Fibroblast of gingiva (primary cell): ENCODE results near the gene SMG7.

Source experiments
- DNase-seq: peaks from one replicate; pipeline ENCODE4 v3.0.0-alpha.2; 2011; ENCODE audit warnings: low read depth

SMG7 gene

GRCh38 chr1:183567584-183567983 lies 95.3 kb downstream of the SMG7 start:
- no peak for DNase-seq

GRCh38 chr1:183568176-183569021 lies 96.1 kb downstream of the SMG7 start:
- no peak for DNase-seq

DNA sequence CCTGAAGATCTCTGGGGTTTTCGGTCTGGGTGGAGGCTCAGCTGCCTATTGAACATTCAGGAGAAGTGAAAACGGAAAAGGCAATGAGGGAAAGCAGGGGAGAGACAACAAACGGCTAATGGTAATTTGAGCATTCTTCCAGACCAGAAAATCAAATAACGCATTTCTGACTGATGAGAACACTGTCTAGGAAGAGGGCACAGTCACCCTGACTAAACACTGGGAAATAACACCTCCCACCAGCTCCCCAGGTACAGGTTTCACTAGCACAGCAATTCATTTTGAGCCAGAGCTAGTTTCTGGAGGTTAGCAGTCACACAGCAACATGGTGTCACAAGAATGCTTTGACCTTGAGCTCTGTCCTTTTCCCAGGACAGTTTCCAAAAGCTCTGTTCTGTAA lies 96.8 kb downstream of the SMG7 start:
- no peak for DNase-seq

DNA sequence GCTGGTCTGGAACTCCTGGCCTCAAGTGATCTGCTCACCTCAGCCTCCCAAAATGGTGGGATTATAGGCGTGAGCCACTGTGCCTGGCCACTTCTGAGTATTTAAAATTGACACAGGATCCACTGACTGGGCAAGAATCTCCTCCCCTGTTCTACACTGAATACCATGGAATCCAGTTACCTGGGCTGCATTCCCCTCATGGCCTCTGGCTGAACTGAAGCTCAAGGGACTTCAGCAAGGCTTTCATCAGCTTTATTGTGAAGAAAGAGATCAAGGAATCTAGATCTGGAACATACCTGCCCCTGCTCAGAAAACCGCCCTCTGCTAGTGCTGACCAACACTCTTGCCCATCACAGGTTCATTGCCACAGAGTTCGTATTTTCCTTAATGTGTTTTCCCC lies 97.5 kb downstream of the SMG7 start:
- DNase-seq = no peak

GRCh38 chr1:183570451-183570850 lies 98.2 kb downstream of the SMG7 start:
- DNase-seq = no peak

GRCh38 chr1:183571678-183572268 lies 99.5 kb downstream of the SMG7 start:
- peak; percentile 8 for DNase-seq

- DNase-seq = no peak
Measured at GRCh38 chr1:183572721-183573120, 100.4 kb downstream of the SMG7 start.

GRCh38 chr1:183575606-183576005 lies 103.3 kb downstream of the SMG7 start:
- DNase-seq = no peak

GRCh38 chr1:183576537-183576936 lies 104.2 kb downstream of the SMG7 start:
- DNase-seq = no peak

- no peak for DNase-seq
Measured at GRCh38 chr1:183577897-183578465, 105.7 kb downstream of the SMG7 start.

DNA sequence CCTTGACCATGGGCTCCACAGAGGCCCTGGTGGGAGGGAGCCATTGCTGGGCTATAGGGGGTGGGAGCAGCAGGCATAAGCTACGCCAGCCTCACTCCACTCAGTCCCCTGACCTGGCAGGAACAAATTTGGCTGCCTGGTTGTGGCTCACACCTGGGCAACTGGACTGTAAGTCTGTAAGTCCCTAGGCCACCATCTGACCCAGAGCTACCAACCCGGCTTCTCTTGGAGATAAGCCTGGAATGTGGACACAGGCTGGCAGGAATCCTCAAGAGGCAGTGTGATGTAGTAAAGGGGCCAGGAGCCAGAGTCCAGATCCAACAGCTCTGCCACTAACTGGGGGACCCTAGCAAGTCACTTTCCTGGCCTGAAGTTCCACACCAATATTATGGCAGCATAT lies 106.6 kb downstream of the SMG7 start:
- DNase-seq = no peak

GRCh38 chr1:183580281-183580682 lies 108.0 kb downstream of the SMG7 start:
- DNase-seq = no peak

GRCh38 chr1:183582021-183582713 lies 109.9 kb downstream of the SMG7 start:
- DNase-seq = no peak

GRCh38 chr1:183583466-183583865 lies 111.2 kb downstream of the SMG7 start:
- peak; percentile 34 for DNase-seq

- no peak for DNase-seq
Measured at GRCh38 chr1:183584147-183584546, 111.8 kb downstream of the SMG7 start.

DNA sequence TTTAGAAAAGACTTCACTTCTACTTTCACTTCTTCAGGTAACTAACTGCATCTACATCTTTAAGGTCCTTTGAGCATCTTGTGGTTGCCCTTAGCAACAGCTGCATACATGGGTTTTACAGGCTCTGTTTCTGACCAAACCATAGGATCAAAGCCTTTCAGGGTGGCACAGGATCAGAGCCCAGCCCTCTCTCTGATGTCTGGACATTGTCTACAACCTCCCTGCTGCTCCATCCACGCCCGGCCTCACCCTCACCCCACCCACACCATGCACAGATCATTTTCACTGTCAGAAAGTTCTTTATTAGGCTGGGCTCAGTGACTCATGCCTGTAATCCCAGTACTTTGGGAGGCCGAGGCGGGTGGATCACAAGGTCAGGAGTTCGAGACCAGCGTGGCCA lies 112.7 kb downstream of the SMG7 start:
- DNase-seq = no peak

DNA sequence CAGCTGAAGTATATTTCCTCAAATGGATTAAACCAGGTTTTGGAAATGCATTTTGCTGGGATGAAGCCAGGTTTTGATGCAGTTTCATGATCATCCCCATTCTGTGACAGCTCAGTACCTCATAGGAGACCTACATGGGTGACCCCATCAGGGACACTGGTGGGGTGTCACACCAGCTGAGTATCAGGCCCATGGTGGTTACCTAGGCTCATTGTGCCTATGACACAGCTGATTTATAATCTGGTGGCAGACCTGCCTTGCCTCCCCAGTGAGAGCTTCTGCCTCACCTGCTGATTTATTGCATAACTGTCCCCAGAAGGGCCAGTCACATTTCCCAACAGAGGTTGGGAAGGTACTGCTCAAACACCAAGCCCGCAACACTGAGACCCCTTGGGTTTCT lies 114.2 kb downstream of the SMG7 start:
- DNase-seq = no peak

- DNase-seq = no peak
Measured at GRCh38 chr1:183586926-183587325, 114.6 kb downstream of the SMG7 start.

DNA sequence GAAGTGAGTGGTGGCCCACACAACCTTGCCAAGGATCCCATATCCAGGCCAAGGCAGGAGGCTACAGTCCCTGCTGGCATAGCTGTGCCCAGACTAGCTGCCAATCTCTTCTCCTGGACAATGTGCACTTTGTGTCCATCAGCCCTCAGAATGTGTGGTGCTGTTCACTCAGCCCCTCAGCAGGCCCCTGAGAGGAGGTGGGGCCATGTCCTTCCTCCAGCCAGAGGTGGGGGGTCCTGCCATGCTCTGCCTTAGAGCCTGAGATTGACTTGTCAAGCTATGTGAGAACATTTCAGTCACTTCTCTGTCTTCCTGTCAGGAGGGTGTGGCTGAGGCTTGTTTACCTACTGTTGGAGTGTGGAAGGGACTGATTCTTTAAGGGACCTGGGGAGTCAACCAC lies 116.5 kb downstream of the SMG7 start:
- DNase-seq = no peak

- DNase-seq = no peak
Measured at GRCh38 chr1:183589384-183589783, 117.1 kb downstream of the SMG7 start.

GRCh38 chr1:183589874-183590243 lies 117.6 kb downstream of the SMG7 start:
- DNase-seq = no peak

DNA sequence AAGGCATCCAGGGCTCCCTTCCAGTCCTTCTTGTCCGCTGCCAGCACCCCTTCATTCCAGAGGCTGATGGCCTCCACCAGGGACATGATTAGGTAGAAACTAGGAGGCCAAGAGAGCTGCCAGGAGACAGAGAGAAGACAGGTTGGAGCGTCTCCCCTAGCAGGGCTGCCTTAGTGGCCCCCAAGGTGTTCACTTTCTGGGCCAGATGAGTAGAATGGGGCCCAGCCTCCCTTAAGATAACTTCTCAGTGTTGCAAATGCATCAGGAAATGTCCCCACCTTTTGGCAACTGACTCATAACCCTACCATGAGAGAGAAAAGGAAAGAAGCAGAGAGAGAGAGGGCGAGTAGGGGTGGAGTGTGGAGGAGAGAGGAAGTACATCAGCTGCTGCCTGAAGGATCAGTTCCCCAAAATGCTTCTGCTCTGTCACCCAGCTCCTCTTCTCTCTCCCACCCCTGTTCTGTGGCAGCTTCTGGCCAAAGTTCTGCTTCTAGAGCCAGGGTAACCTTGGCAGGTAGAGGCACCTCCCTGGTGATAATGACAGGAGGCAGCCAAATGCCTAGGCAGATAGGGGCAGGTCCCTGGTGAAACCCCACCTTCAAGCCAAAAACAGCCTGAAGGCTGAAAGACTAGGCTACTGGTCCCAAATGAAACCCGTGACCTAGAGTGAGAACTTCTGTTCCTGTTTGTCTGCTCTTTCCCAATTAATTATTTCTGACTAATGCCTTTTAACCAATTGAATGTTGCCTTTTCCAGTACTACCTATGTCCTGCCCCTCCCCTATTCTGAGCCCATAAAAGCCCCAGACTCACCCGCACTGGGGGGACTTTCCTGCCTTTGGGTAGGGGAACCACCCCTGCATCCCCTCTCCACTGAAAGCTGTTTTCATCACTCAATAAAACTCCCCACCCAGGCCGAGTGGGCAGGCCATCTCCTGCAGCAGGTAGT lies 118.2 kb downstream of the SMG7 start, which contains the start of gene NCF2:
TSS of gene NCF2 (minus strand) at position 216 of the 948 bp plus-strand sequence. CDS start at position 86, 130 bp downstream.
- no peak for DNase-seq
